ENCODE measurements around the gene TM4SF20. TPM values are rescaled to one million over a fixed set of nuclear protein-coding genes. Genes with fewer than 3 reads are reported as not detected.

The TM4SF20 gene
- total and polyA plus RNA-seq, 2 donors (not counting 1 experiment from before 2014, with no cell fraction given) = 1.3 TPM; not detected in 1

DNA sequence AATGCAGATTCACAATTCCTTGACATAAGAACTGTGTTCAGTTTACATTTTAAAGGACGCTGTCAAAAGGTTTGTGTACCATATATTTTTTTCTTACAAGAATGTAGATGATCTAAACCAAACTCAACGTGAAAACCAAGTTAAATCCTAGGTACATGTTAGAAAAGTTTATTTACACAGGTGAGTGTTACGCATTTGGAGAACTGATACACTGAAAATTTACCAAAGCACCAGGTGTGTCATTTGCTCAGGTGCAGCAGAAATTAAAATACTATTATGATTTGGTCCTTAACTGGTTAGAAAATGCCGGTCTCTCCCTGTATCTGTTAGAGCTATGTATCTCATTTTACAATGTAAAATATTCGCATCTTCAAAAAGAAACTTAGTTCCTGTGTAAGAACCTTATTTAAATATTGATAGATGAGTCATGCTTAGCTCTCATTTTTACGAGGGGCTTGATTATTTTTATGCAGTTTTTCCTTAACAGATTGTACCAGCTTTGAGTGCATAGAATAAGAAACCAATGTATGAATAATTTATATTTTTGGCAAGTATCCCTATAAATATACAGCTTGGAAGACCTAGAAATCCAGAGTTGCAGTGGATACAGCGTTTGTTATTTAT is 29.0 kb downstream of the TM4SF20 start:
- no peak for DNase-seq (ENCODE audit: low read depth in 2 of 2)
- Histone ChIP-seq H3K9me3 (ENCODE audit: control insufficient read depth, insufficient read depth, low read depth, low read length) (no peaks in the 10 kb centered on the region), H3K27ac (ENCODE audit: insufficient read depth, low read length) (no peak overlapping the region), H3K79me2 (ENCODE audit: control insufficient read depth, insufficient read depth, low read length) (no peaks in the 10 kb centered on the region), H3K36me3 (ENCODE audit: control insufficient read depth, insufficient read depth, low read length) (peaks cover 3% of the 10 kb centered on the region), H3K9ac (ENCODE audit: insufficient read depth, low read length) (no peak overlapping the region), H3K4me1 (ENCODE audit: control insufficient read depth, extremely low read depth, insufficient read depth, low read length) (no peaks in the 10 kb centered on the region), H4K20me1 (ENCODE audit: control insufficient read depth, extremely low read depth, insufficient read depth, low read length) (no peaks in the 10 kb centered on the region), H3K27me3 (ENCODE audit: control insufficient read depth, insufficient read depth, low read length) (no peaks in the 10 kb centered on the region), H3K4me2 (ENCODE audit: extremely low read depth, insufficient read depth, low read length) (no peak overlapping the region), H3K4me3 (replicated peaks in 1 of 4; ENCODE audit: control extremely low read depth in 1 of 4, insufficient read depth in 1 of 4, low read depth in 3 of 4, low read length in 4 of 4) (no peak overlapping the region), H2AFZ (ENCODE audit: low read length) (no peak overlapping the region)
- no peak for TF ChIP-seq EZH2 (IDR thresholded peaks at IDR 0.05; ENCODE audit: low read length, missing control alignments)
- TF ChIP-seq CTCF (conservative IDR thresholded peaks at IDR 0.05 in 1 of 2, IDR thresholded peaks at IDR 0.05 in 1 of 2; ENCODE audit: low read depth in 1 of 2, low read length in 2 of 2) = no peak

GRCh38 chr2:227348324-227348723 is 30.8 kb downstream of the TM4SF20 start:
- Histone ChIP-seq H3K36me3 (ENCODE audit: control insufficient read depth, insufficient read depth, low read length) (peaks cover 3% of the 10 kb centered on the region), H3K9me3 (ENCODE audit: control insufficient read depth, insufficient read depth, low read depth, low read length) (no peaks in the 10 kb centered on the region), H3K4me3 (replicated peaks in 1 of 4; ENCODE audit: control extremely low read depth in 1 of 4, insufficient read depth in 1 of 4, low read depth in 3 of 4, low read length in 4 of 4) (no peak overlapping the region), H4K20me1 (ENCODE audit: control insufficient read depth, extremely low read depth, insufficient read depth, low read length) (no peaks in the 10 kb centered on the region), H2AFZ (ENCODE audit: low read length) (no peak overlapping the region), H3K27me3 (ENCODE audit: control insufficient read depth, insufficient read depth, low read length) (no peaks in the 10 kb centered on the region), H3K4me1 (ENCODE audit: control insufficient read depth, extremely low read depth, insufficient read depth, low read length) (no peaks in the 10 kb centered on the region), H3K4me2 (ENCODE audit: extremely low read depth, insufficient read depth, low read length) (no peak overlapping the region), H3K79me2 (ENCODE audit: control insufficient read depth, insufficient read depth, low read length) (no peaks in the 10 kb centered on the region), H3K27ac (ENCODE audit: insufficient read depth, low read length) (no peak overlapping the region), H3K9ac (ENCODE audit: insufficient read depth, low read length) (no peak overlapping the region)
- TF ChIP-seq EZH2 (IDR thresholded peaks at IDR 0.05; ENCODE audit: low read length, missing control alignments) = no peak
- TF ChIP-seq CTCF (conservative IDR thresholded peaks at IDR 0.05 in 1 of 2, IDR thresholded peaks at IDR 0.05 in 1 of 2; ENCODE audit: low read depth in 1 of 2, low read length in 2 of 2) = no peak
- no peak for DNase-seq (ENCODE audit: low read depth in 2 of 2)

GRCh38 chr2:227347117-227347516 is 32.0 kb downstream of the TM4SF20 start:
- peaks cover 3% of the 10 kb centered on the region for H3K36me3 ChIP-seq (ENCODE audit: control insufficient read depth, insufficient read depth, low read length)
- no peak for DNase-seq (ENCODE audit: low read depth in 2 of 2)
- H3K79me2 ChIP-seq (ENCODE audit: control insufficient read depth, insufficient read depth, low read length) = no peaks in the 10 kb centered on the region
- H4K20me1 ChIP-seq (ENCODE audit: control insufficient read depth, extremely low read depth, insufficient read depth, low read length) = no peaks in the 10 kb centered on the region
- H3K9ac ChIP-seq (ENCODE audit: insufficient read depth, low read length) = no peak overlapping the region
- no peak overlapping the region for H3K4me2 ChIP-seq (ENCODE audit: extremely low read depth, insufficient read depth, low read length)
- H3K9me3 ChIP-seq (ENCODE audit: control insufficient read depth, insufficient read depth, low read depth, low read length) = no peaks in the 10 kb centered on the region
- no peaks in the 10 kb centered on the region for H3K4me1 ChIP-seq (ENCODE audit: control insufficient read depth, extremely low read depth, insufficient read depth, low read length)
- H2AFZ ChIP-seq (ENCODE audit: low read length) = no peak overlapping the region
- H3K27me3 ChIP-seq (ENCODE audit: control insufficient read depth, insufficient read depth, low read length) = no peaks in the 10 kb centered on the region
- TF ChIP-seq EZH2 (IDR thresholded peaks at IDR 0.05; ENCODE audit: low read length, missing control alignments) (no peak), CTCF (conservative IDR thresholded peaks at IDR 0.05 in 1 of 2, IDR thresholded peaks at IDR 0.05 in 1 of 2; ENCODE audit: low read depth in 1 of 2, low read length in 2 of 2) (no peak)
- H3K27ac ChIP-seq (ENCODE audit: insufficient read depth, low read length) = no peak overlapping the region
- no peak overlapping the region for H3K4me3 ChIP-seq (replicated peaks in 1 of 4; ENCODE audit: control extremely low read depth in 1 of 4, insufficient read depth in 1 of 4, low read depth in 3 of 4, low read length in 4 of 4)
